ENCODE results near the gene ZNF708. TPM values are rescaled to one million over a fixed set of nuclear protein-coding genes. Genes with fewer than 3 reads are reported as not detected.
"Not testable (repeated sequence)": the region's sequence is repeated elsewhere in the genome, so short reads cannot be mapped to it uniquely, and the experiment has no call there.

Gene ZNF708
- total and polyA plus RNA-seq, 12 donors, result 1.8 to 6.2 (median 4.9) TPM

GRCh38 chr19:21264891-21265290 lies 64.3 kb downstream of the ZNF708 start:
- H3K36me3 ChIP-seq, result no peaks in the 10 kb centered on the region
- 85 to 88% methylated on average over 12 of the region's 12 CpGs for WGBS, 2 donors
- ATAC-seq (no peak), DNase-seq (no peak)
- H3K4me3 ChIP-seq, result no peak overlapping the region
- H3K27ac ChIP-seq, result no peak overlapping the region
- no peaks in the 10 kb centered on the region for H3K27me3 ChIP-seq
- intact Hi-C loops (cut with DNase I), result no loop called here
- H3K9me3 ChIP-seq, result peaks cover 0 to 19% (median 0%) of the 10 kb centered on the region in 11 donors
- H3K4me1 ChIP-seq, result no peaks in the 10 kb centered on the region
- no peak for TF ChIP-seq CTCF (IDR thresholded peaks at IDR 0.05)

- 65 to 86% methylated on average over 6 of the region's 6 CpGs for WGBS, 2 donors
- H3K4me1 ChIP-seq, result no peaks in the 10 kb centered on the region
- intact Hi-C loops (cut with DNase I), result no loop called here
- H3K36me3 ChIP-seq, result no peaks in the 10 kb centered on the region
- no peak for DNase-seq
- no peaks in the 10 kb centered on the region for H3K27me3 ChIP-seq
- no peak overlapping the region for H3K27ac ChIP-seq
- no peak for TF ChIP-seq CTCF (IDR thresholded peaks at IDR 0.05)
- no peak for ATAC-seq
- no peak overlapping the region for H3K4me3 ChIP-seq
- H3K9me3 ChIP-seq, result peaks cover 0 to 14% (median 0%) of the 10 kb centered on the region in 11 donors
Observed at GRCh38 chr19:21264416-21264815, 64.8 kb downstream of the ZNF708 start.

GRCh38 chr19:21260848-21261381 lies 68.3 kb downstream of the ZNF708 start:
- H3K4me1 ChIP-seq; ATAC-seq; H3K36me3 ChIP-seq; H3K4me3 ChIP-seq; H3K27ac ChIP-seq; H3K27me3 ChIP-seq; intact Hi-C loops (cut with DNase I); DNase-seq: not testable (repeated sequence)
- peaks cover 0 to 12% (median 0%) of the 10 kb centered on the region in 11 donors for H3K9me3 ChIP-seq
- WGBS, 2 donors, result 93 to 96% methylated on average over 24 of the region's 24 CpGs

- Histone ChIP-seq H3K27me3 (no peaks in the 10 kb centered on the region), H3K9me3 (peaks cover 0 to 9% (median 0%) of the 10 kb centered on the region in 11 donors), H3K4me1 (no peaks in the 10 kb centered on the region), H3K27ac (no peak overlapping the region), H3K4me3 (no peak overlapping the region), H3K36me3 (no peaks in the 10 kb centered on the region)
- intact Hi-C loops (cut with DNase I), result no loop called here
- 92 to 96% methylated on average over 36 of the region's 36 CpGs for WGBS, 2 donors
- TF ChIP-seq CTCF (IDR thresholded peaks at IDR 0.05), result no peak
- ATAC-seq (no peak), DNase-seq (no peak)
Observed at GRCh38 chr19:21260164-21260847, 68.9 kb downstream of the ZNF708 start.

- H3K27ac ChIP-seq; ATAC-seq; DNase-seq; H3K27me3 ChIP-seq; H3K36me3 ChIP-seq; H3K9me3 ChIP-seq; H3K4me3 ChIP-seq; H3K4me1 ChIP-seq; intact Hi-C loops (cut with DNase I): not testable (repeated sequence)
- WGBS, 2 donors, result 88 to 89% methylated on average over 27 of the region's 27 CpGs
Observed at GRCh38 chr19:21259421-21260124, 69.6 kb downstream of the ZNF708 start.

All from heart right ventricle (tissue), 16 donors.